K562 (cell line): Measurements from ENCODE around the gene PGP. TPM values are rescaled to one million over a fixed set of nuclear protein-coding genes. Genes with fewer than 3 reads are reported as not detected.
A peak's percentile ranks its signal among the peaks of the same experiment; 100 is the strongest.

Experiments used
- CEBPG ChIP-seq, 3 experiments: fragments of 200-800 bp in 1 of 3; sonication (Bioruptor generic) in 1 of 3; sonication (generic) in 1 of 3; formaldehyde crosslinking in 1 of 3; IDR thresholded peaks in 2 of 3; conservative IDR thresholded peaks in 1 of 3; 2 replicates each; pipeline versions ENCODE4 v1.6.1 to v1.8.0; 2016 to 2022; ENCODE audit warnings: missing compliant biosample characterization in 2 of 3, missing genetic modification characterization in 2 of 3, mild to moderate bottlenecking in 1 of 3, missing genetic modification reagents in 1 of 3
- FIP1L1 ChIP-seq: fragments of 200-400 bp; formaldehyde crosslinking; IDR thresholded peaks from 2 replicates; pipeline ENCODE4 v1.6.1; 2018; ENCODE audit warnings: mild to moderate bottlenecking, low read depth, low read length; ENCODE audit not compliant: poor library complexity, severe bottlenecking
- FUS ChIP-seq: fragments of 200-400 bp; formaldehyde crosslinking; optimal IDR thresholded peaks from 2 replicates; pipeline ENCODE3; 2017; ENCODE audit warnings: low read depth, low read length
- HDAC6 ChIP-seq: IDR thresholded peaks from 2 replicates; pipeline ENCODE4 v1.6.1; 2012; ENCODE audit warnings: low read depth, mild to moderate bottlenecking, control low read depth, inconsistent platforms, low read length, moderate library complexity
- polyA plus RNA-seq, 8 experiments: library from polyadenylated mRNA; depleted of rRNA in 4 of 8; stranded (reverse) in 5 of 8; unstranded in 3 of 8; fragments of >200 nt; fragmentation: Nextera tagmentation in 2 of 8; fragmentation: Illumina TruSeq in 1 of 8; extraction: Ambion mirVana in 2 of 8; extraction: Trizol in 1 of 8; gene quantifications; 2 replicates each; pipeline versions ENCODE4 v1.2.1 to v1.2.3, GENCODE V29; 2011 to 2014; ENCODE audit warnings: inconsistent platforms in 1 of 8, missing spikeins in 1 of 8
- total RNA-seq, 7 experiments: library from RNA; depleted of rRNA in 6 of 7; stranded (reverse); fragments of >200 nt in 6 of 7; fragmentation: Illumina TruSeq in 2 of 7; extraction: Trizol in 2 of 7; gene quantifications; 2 replicates each; pipeline versions ENCODE4 v1.2.1 to v1.2.3, GENCODE V29; 2011 to 2021; ENCODE audit warnings: low replicate concordance in 1 of 7
- TF ChIP-seq, protein P1 (sequence below): fragments of 450-650 bp; IDR thresholded peaks from 2 replicates; pipeline ENCODE4 v1.6.1; 2016; ENCODE audit warnings: borderline replicate concordance
- TF ChIP-seq, protein P2 (sequence below): IDR thresholded peaks from 2 replicates; pipeline ENCODE4 v1.6.1; 2012; ENCODE audit warnings: low read depth, low read length, improper control_type of control experiment, borderline replicate concordance
- TF ChIP-seq, protein P3 (sequence below): sonication (generic); formaldehyde crosslinking; IDR thresholded peaks from 2 replicates; pipeline ENCODE4 v1.8.0; 2023; ENCODE audit warnings: mild to moderate bottlenecking, missing genetic modification reagents
- TF ChIP-seq, protein P4 (sequence below): sonication (generic); formaldehyde crosslinking; IDR thresholded peaks from 2 replicates; pipeline ENCODE4 v1.8.0; 2022; ENCODE audit warnings: mild to moderate bottlenecking, missing genetic modification reagents
- TF ChIP-seq, protein P5 (sequence below), 2 experiments: fragments of 450-650 bp; conservative IDR thresholded peaks; 2 replicates each; pipeline ENCODE4 v1.6.1; 2017; ENCODE audit warnings: mild to moderate bottlenecking in 2 of 2, moderate library complexity in 2 of 2

PGP gene
- total and polyA plus RNA-seq, 9 of the 15 experiments (the other 6 are each of a cell fraction or from before 2014, with no cell fraction given) = 1.1 to 57.6 (median 19.6) TPM

DNA sequence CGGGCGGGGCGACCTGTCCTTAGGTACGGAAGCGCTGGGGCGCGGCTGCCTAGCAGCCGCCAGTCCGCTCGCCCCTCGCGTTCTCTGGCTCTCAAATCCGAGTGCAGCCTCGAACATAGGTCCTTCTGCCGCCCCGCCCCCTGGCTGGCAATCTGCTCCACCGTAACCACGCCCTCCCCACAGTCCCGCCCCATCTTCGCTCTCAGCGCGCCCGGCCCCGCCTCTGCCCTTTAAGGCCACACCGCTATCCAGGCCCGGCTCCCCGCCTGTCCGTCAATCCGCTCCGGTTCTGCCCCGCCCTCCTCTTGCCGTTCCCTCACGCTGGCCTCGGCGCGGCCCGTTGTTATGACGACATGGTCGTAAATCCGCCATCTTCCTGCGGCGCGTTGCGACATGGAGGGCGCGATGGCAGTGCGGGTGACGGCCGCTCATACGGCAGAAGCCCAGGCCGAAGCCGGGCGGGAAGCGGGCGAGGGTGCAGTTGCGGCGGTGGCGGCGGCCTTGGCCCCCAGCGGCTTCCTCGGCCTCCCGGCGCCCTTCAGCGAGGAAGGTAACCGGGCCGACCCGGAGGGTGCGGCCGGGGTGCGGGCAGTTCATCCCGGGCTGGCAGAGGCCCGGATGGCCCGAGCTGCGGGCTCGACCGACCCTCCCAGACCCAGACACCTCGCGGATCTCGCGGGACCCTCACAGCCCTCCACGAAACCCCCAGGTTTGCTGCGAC is 8.7 kb upstream of the PGP start, which contains the start of gene E4F1 (continued):
- TF ChIP-seq, protein P1, sequence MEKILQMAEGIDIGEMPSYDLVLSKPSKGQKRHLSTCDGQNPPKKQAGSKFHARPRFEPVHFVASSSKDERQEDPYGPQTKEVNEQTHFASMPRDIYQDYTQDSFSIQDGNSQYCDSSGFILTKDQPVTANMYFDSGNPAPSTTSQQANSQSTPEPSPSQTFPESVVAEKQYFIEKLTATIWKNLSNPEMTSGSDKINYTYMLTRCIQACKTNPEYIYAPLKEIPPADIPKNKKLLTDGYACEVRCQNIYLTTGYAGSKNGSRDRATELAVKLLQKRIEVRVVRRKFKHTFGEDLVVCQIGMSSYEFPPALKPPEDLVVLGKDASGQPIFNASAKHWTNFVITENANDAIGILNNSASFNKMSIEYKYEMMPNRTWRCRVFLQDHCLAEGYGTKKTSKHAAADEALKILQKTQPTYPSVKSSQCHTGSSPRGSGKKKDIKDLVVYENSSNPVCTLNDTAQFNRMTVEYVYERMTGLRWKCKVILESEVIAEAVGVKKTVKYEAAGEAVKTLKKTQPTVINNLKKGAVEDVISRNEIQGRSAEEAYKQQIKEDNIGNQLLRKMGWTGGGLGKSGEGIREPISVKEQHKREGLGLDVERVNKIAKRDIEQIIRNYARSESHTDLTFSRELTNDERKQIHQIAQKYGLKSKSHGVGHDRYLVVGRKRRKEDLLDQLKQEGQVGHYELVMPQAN = no peak
- TF ChIP-seq, protein P2, sequence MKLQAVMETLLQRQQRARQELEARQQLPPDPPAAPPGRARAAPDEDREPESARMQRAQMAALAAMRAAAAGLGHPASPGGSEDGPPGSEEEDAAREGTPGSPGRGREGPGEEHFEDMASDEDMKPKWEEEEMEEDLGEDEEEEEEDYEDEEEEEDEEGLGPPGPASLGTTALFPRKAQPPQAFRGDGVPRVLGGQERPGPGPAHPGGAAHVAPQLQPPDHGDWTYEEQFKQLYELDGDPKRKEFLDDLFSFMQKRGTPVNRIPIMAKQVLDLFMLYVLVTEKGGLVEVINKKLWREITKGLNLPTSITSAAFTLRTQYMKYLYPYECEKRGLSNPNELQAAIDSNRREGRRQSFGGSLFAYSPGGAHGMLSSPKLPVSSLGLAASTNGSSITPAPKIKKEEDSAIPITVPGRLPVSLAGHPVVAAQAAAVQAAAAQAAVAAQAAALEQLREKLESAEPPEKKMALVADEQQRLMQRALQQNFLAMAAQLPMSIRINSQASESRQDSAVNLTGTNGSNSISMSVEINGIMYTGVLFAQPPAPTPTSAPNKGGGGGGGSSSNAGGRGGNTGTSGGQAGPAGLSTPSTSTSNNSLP = no peak
- peak; percentile 77 for TF ChIP-seq FUS
- TF ChIP-seq CEBPG (CRISPR knock-in tag; IDR thresholded peaks at IDR 0.05) = peak; percentile 98
- TF ChIP-seq CEBPG (tag; conservative IDR thresholded peaks at IDR 0.05 in 1 of 2, IDR thresholded peaks at IDR 0.05 in 1 of 2) = peak; percentile 93 to 95
- no peak for TF ChIP-seq HDAC6
- TF ChIP-seq, protein P3, sequence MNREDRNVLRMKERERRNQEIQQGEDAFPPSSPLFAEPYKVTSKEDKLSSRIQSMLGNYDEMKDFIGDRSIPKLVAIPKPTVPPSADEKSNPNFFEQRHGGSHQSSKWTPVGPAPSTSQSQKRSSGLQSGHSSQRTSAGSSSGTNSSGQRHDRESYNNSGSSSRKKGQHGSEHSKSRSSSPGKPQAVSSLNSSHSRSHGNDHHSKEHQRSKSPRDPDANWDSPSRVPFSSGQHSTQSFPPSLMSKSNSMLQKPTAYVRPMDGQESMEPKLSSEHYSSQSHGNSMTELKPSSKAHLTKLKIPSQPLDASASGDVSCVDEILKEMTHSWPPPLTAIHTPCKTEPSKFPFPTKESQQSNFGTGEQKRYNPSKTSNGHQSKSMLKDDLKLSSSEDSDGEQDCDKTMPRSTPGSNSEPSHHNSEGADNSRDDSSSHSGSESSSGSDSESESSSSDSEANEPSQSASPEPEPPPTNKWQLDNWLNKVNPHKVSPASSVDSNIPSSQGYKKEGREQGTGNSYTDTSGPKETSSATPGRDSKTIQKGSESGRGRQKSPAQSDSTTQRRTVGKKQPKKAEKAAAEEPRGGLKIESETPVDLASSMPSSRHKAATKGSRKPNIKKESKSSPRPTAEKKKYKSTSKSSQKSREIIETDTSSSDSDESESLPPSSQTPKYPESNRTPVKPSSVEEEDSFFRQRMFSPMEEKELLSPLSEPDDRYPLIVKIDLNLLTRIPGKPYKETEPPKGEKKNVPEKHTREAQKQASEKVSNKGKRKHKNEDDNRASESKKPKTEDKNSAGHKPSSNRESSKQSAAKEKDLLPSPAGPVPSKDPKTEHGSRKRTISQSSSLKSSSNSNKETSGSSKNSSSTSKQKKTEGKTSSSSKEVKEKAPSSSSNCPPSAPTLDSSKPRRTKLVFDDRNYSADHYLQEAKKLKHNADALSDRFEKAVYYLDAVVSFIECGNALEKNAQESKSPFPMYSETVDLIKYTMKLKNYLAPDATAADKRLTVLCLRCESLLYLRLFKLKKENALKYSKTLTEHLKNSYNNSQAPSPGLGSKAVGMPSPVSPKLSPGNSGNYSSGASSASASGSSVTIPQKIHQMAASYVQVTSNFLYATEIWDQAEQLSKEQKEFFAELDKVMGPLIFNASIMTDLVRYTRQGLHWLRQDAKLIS (CRISPR knock-in tag) = peak; percentile 0; the same call in 1 of the 2 replicates
- TF ChIP-seq, protein P4, sequence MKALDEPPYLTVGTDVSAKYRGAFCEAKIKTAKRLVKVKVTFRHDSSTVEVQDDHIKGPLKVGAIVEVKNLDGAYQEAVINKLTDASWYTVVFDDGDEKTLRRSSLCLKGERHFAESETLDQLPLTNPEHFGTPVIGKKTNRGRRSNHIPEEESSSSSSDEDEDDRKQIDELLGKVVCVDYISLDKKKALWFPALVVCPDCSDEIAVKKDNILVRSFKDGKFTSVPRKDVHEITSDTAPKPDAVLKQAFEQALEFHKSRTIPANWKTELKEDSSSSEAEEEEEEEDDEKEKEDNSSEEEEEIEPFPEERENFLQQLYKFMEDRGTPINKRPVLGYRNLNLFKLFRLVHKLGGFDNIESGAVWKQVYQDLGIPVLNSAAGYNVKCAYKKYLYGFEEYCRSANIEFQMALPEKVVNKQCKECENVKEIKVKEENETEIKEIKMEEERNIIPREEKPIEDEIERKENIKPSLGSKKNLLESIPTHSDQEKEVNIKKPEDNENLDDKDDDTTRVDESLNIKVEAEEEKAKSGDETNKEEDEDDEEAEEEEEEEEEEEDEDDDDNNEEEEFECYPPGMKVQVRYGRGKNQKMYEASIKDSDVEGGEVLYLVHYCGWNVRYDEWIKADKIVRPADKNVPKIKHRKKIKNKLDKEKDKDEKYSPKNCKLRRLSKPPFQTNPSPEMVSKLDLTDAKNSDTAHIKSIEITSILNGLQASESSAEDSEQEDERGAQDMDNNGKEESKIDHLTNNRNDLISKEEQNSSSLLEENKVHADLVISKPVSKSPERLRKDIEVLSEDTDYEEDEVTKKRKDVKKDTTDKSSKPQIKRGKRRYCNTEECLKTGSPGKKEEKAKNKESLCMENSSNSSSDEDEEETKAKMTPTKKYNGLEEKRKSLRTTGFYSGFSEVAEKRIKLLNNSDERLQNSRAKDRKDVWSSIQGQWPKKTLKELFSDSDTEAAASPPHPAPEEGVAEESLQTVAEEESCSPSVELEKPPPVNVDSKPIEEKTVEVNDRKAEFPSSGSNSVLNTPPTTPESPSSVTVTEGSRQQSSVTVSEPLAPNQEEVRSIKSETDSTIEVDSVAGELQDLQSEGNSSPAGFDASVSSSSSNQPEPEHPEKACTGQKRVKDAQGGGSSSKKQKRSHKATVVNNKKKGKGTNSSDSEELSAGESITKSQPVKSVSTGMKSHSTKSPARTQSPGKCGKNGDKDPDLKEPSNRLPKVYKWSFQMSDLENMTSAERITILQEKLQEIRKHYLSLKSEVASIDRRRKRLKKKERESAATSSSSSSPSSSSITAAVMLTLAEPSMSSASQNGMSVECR (CRISPR knock-in tag) = peak; percentile 77
- TF ChIP-seq, protein P5, sequence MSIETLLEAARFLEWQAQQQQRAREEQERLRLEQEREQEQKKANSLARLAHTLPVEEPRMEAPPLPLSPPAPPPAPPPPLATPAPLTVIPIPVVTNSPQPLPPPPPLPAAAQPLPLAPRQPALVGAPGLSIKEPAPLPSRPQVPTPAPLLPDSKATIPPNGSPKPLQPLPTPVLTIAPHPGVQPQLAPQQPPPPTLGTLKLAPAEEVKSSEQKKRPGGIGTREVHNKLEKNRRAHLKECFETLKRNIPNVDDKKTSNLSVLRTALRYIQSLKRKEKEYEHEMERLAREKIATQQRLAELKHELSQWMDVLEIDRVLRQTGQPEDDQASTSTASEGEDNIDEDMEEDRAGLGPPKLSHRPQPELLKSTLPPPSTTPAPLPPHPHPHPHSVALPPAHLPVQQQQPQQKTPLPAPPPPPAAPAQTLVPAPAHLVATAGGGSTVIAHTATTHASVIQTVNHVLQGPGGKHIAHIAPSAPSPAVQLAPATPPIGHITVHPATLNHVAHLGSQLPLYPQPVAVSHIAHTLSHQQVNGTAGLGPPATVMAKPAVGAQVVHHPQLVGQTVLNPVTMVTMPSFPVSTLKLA (conservative IDR thresholded peaks at IDR 0.05) = peak; percentile 83 to 91
- TF ChIP-seq FIP1L1 = peak; percentile 69
